C4-2B (cell line): ENCODE results near the gene CFAP157.

ENCODE experiments used
- H3K27ac ChIP-seq: fragments of 450-650 bp; 2 replicates; pipeline ENCODE4 v1.5.1; 2017
- CTCF ChIP-seq: fragments of 450-650 bp; conservative IDR thresholded peaks from 2 replicates; pipeline ENCODE4 v1.5.1; 2017; ENCODE audit warnings: mild to moderate bottlenecking
- ZFX ChIP-seq: fragments of 450-650 bp; IDR thresholded peaks from 2 replicates; pipeline ENCODE4 v1.6.1; 2017

CFAP157 gene

GRCh38 chr9:127711831-127712274 is 5.1 kb downstream of the CFAP157 start:
- H3K27ac ChIP-seq: no peak overlapping the region
- TF ChIP-seq ZFX: no peak
- TF ChIP-seq CTCF: no peak

- H3K27ac ChIP-seq: no peak overlapping the region
- TF ChIP-seq CTCF (no peak), ZFX (no peak)
Measured at GRCh38 chr9:127712371-127712770, 5.6 kb downstream of the CFAP157 start.

- H3K27ac ChIP-seq: no peak overlapping the region
- TF ChIP-seq CTCF (no peak), ZFX (no peak)
Measured at GRCh38 chr9:127712867-127713266, 6.1 kb downstream of the CFAP157 start.

- no peak overlapping the region for H3K27ac ChIP-seq
- TF ChIP-seq ZFX: no peak
- TF ChIP-seq CTCF: no peak
Measured at GRCh38 chr9:127714020-127714750, 7.4 kb downstream of the CFAP157 start.

GRCh38 chr9:127714951-127715469 is 8.2 kb downstream of the CFAP157 start:
- peak overlapping the region; percentile 68 for H3K27ac ChIP-seq
- no peak for TF ChIP-seq CTCF

GRCh38 chr9:127715470-127716337 is 8.9 kb downstream of the CFAP157 start, which contains the start of the genes PTRH1 and TTC16:
Gene PTRH1, minus strand, starts transcription at chr9:127715663. Its CDS starts 24 bp downstream, at chr9:127715639.
Gene TTC16, plus strand, starts transcription at chr9:127716079. Its CDS starts 67 bp downstream, at chr9:127716146.
- peak within 1 kb of the TSS; percentile 68 for H3K27ac ChIP-seq
- TF ChIP-seq ZFX: peak; percentile 55; the same call in 1 of the 2 replicates
- TF ChIP-seq CTCF: no peak
